IMR-90 (cell line): Measurements from ENCODE around the gene ADCY1.

Source experiments
- CTCF ChIP-seq: conservative IDR thresholded peaks from 2 replicates; pipeline ENCODE4 v1.5.1; 2012; ENCODE audit warnings: mild to moderate bottlenecking, low read depth, low read length, improper control_type of control experiment
- FOS ChIP-seq: fragments of 150-350 bp; IDR thresholded peaks from 2 replicates; pipeline ENCODE4 v1.6.1; 2016; ENCODE audit warnings: low read depth, low read length
- POLR2A ChIP-seq: IDR thresholded peaks from 2 replicates; pipeline ENCODE4 v1.6.1; 2012; ENCODE audit warnings: mild to moderate bottlenecking, low read depth, low read length
- SMC3 ChIP-seq: fragments of 150-350 bp; IDR thresholded peaks from 2 replicates; pipeline ENCODE4 v1.6.1; 2016; ENCODE audit warnings: low read depth, mild to moderate bottlenecking, antibody characterized with exemption, low read length, moderate library complexity

- no peak for TF ChIP-seq CTCF
- no peak for TF ChIP-seq POLR2A
- no peak for TF ChIP-seq SMC3
- no peak for TF ChIP-seq FOS
These were observed 35.0 kb downstream of the ADCY1 start for GRCh38 chr7:45609180-45609579.
